ENCODE results near the gene CACNA1I.

CACNA1I gene

DNA sequence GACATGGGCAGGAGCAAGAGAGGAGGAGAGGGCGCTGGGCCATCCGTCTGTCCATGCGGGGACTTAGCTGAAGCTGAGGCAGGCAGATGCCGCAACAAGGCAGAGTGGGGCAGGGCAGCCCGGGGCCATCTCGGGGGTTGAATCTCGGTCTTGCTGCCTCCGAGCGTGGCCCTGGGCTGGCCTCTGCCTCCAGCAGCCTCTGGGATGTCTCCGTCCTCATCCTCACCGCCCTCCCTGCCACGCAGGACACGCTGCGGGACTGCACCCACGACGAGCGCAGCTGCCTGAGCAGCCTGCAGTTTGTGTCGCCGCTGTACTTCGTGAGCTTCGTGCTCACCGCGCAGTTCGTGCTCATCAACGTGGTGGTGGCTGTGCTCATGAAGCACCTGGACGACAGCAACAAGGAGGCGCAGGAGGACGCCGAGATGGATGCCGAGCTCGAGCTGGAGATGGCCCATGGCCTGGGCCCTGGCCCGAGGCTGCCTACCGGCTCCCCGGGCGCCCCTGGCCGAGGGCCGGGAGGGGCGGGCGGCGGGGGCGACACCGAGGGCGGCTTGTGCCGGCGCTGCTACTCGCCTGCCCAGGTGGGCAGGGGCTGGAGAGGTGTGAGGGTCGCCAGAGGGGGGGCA, 108.4 kb downstream of the CACNA1I start:
- DNase-seq, result no peak

DNA sequence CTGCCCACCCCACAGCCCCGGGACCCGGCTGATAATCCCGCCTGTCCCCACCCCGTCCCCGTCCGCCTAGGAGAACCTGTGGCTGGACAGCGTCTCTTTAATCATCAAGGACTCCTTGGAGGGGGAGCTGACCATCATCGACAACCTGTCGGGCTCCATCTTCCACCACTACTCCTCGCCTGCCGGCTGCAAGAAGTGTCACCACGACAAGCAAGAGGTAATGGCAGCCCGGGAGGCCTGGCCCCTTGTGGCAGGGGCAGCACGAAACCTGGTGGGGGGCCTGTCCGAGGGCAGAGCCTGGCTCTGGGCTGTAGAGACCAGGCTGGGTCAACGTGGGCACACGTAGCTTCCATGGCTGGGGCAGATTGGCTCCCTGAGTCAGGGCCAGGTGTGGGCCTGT, 109.1 kb downstream of the CACNA1I start:
- no peak for DNase-seq

DNA sequence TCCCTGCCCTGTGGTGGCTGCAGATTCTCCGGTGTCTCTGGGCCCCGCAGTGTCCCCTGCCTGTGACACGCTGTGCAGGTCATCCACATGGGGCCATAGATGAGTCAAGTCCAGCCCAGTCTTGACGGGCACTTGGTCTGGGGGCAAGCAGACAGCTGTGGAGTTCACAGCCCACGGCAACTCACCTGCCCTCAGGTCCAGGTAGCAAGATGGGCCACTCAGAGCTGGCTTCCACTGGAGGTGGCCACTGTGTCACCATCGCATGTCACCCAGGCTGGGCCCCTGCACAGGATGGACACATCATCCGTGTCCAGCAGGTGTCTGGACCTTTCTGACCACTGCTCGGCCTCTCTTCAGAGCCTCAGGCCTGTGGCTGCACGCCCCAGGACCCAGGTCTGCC, 109.9 kb downstream of the CACNA1I start:
- no peak for DNase-seq

DNA sequence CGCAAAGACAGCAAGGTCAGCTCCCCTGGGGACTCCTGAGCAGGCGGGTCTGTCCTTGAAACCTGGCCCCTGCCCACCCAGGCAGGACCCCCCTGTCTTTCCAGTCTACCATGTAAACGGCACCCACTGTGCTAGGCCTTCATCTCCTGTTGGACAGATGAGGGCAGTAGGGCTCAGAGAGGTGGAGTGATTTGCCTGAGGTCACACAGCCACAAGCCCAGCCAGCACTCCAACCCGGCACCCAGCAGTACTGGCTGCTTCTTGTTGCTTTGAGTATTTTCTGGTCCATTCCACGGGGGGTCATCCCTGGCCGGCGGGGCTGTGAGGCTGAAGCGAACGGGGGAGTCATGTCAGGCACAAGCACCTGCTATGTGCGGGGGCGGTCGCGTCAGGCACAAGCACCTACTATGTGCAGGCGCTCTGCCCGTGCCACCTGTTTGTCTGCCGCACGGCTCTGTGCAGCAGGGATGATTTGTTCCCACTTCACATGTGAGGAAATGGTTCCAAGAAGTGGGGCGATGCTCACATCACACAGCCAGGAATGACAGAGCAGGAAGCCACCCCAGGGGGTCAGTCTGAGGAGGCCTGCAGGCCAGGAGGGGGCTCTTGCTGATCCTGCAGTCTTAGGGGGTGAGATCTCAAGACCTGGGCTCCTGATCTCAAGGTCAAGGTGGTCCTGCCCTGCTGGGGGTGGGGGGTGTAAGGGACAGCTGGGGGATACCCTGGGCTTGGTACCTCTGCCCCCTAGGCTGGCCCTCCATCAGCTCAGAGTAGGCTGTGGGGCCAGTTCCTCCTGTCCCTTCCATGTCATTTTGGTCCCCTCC, 110.7 kb downstream of the CACNA1I start:
- no peak for DNase-seq

DNA sequence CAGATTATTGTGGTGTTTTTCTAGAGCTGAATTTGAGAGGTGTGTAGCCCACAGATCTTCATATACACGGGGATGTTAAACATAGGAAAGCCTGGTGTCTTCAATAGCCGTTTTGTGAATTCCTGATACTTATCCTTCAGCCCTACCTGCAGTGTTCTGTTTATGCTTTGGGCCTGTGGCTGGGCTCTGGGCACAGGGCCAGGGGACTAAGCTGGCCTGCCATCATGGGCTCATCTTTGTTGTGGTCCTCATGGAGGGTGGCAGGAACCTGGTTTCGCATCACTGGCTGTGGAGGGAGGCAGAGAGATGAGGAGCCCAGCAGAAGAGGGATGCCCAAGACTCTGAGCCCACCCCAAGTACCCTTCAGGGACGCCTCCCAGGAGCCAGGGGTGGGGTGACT, 112.4 kb downstream of the CACNA1I start:
- no peak for DNase-seq

DNA sequence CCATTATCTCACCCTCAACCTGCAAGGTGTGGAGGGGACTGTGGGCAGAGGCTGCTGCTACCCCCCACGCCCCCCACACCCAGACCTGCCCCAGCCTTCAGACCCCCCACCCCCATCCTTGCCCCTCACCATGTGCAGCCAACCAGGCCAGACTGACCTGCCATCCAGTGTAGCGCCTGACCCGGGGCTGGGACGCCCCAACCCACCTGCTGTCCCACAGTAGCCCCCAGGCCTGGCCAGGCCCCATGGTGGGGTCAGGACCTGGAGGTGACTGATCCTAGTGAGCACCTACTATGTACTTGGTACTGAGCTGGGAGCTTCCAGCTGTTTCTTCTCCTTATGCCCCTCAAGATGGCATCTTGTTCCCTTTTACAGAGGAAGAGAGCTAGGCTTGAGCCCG, 113.1 kb downstream of the CACNA1I start:
- no peak for DNase-seq

DNA sequence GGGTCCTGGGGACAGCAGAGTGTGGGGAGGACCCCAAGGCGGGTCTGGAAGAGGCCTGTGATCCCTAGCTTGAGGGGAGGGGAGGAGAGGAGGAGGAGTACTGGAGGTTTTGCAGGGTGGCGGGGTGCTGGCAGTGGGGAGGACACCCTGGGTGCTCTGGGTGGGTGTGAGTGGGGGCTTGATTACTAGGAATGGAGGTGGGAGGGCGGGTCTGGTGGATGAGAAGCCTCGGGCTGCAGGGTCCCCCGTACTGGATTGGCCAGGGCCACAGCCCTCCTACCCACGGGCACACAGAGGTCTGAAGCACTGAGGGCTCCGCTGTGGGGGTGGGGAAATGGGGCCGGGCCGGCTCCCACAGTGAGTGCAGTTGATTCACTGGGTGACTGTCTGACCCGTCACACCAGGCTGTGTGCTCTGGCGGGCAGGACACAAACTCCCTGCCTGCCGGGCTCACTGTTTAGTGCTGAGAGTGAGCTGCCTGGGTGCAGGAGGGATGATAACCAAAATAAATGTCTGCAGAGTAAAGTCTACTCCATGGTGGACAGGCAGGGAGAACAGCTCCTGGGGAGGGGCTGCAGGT, 114.2 kb downstream of the CACNA1I start:
- no peak for DNase-seq

DNA sequence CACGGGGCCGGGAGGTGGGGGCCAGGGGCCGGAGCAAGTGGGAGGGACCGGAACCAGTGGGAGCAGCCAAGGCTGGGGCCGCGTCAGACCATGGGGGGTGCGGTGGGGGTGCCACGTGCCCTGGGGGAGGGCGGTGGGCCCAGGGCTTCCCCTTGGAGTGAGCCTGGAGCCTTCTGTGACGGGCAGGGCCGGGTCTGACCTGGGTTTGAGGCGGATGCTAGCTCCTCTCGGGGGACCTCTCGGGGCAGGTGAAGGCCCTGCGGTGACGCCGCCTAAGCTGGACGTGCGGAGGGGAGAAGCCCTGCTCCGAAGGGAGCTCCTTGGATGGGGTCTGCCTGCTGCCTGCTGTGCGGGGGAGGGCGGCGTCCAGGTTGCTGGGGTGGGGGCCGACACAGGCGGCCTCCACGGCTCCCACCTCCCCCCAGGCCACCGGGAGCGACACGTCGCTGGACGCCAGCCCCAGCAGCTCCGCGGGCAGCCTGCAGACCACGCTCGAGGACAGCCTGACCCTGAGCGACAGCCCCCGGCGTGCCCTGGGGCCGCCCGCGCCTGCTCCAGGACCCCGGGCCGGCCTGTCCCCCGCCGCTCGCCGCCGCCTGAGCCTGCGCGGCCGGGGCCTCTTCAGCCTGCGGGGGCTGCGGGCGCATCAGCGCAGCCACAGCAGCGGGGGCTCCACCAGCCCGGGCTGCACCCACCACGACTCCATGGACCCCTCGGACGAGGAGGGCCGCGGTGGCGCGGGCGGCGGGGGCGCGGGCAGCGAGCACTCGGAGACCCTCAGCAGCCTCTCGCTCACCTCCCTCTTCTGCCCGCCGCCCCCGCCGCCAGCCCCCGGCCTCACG, 115.0 kb downstream of the CACNA1I start:
- no peak for DNase-seq

DNA sequence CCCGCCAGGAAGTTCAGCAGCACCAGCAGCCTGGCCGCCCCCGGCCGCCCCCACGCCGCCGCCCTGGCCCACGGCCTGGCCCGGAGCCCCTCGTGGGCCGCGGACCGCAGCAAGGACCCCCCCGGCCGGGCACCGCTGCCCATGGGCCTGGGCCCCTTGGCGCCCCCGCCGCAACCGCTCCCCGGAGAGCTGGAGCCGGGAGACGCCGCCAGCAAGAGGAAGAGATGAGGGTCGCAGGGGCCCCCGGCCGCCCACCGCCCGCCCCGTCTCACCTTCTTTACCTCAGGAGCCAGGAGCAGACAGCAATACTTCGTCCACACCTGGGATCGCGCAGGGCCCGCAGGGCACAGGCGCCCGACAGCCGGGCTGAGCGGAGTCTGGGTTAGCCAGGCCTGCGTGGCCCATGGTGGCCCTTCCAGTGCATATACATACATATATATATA, 115.6 kb downstream of the CACNA1I start:
- no peak for DNase-seq

DNA sequence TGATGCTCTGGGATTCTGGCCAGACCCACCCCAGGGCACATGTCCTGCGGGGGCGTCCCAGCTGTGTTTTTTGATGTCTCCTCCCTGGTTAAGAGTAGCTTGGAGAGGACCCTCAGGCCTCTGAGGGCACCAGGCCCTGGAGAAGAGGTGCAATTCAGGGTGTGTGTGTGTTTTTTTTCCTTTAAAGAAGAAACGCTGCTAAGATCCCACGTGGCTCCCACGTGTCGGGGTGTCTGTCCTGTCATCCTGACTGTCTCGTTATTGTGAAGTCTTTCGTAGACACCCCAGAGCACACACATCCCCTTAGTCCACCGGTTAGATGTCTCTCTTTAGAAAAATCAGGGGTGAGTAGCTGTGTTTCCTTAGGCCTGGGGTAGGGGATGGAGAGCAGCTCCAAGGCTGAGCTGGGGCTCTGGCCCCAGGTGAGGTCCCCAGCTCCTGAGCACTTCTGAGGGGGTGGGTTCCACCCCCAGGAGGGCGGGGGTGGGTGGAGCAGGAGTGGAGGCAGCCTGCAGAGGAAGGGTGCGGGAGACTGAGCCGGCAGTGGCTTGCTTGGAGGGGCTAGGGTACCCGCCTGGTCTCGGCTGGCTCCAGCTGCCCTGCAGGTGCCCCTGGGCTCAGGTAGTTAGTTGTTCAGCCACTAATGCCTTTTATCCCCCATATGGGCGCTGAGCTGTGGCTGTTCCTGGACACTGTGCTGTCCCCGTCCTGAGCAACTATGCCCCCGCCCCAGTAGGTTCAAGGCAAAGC, 116.4 kb downstream of the CACNA1I start:
- no peak for DNase-seq

DNA sequence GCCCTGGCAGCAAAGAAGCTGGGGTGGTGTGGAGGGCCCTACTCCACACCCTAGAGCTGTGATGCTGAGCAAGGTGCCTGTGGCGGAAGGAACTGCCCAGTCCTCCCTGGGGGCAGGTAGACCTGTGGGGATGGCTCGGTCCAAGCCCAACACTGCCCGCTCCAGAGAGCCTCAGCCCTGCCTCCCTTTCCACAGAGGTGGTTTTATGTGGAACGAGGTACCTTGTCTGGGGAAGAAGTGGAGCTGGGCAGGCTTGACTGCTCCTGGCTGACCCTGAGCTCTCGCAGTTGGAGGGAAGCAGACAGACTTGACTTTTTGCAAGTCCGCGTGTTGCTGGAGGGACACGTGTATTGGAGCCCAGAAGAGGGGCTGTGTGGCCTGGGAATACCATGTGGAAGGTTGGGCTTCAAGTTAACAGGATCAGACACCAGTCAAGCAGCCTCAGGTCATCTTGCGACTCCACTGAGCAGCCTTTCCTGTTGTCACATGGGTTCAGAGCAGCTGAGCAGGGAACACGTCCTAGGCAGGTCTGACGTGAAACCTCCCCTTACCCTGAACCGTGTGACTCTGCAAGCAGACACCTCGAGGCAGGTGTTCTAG, 117.7 kb downstream of the CACNA1I start:
- no peak for DNase-seq

DNA sequence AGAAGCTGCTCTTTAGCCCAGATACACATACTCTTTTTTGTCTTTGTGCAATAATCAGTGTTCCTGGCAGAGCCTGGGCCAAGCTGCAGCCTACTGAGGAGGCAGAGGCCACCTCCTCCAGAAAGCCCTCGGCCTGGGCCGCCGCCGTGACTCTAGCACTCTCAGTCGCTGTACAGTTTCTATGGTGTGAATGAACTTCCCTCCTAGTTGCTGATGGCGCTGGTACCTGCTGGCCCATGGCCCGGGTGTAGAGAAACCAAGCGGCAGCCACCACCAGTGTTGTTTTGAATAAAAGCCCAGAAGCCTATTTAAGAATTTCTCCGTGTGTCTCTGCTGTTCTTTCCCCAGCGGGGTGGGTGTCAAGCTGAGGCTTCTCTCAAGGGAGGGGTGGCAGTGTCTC, 118.9 kb downstream of the CACNA1I start:
- no peak for DNase-seq

DNA sequence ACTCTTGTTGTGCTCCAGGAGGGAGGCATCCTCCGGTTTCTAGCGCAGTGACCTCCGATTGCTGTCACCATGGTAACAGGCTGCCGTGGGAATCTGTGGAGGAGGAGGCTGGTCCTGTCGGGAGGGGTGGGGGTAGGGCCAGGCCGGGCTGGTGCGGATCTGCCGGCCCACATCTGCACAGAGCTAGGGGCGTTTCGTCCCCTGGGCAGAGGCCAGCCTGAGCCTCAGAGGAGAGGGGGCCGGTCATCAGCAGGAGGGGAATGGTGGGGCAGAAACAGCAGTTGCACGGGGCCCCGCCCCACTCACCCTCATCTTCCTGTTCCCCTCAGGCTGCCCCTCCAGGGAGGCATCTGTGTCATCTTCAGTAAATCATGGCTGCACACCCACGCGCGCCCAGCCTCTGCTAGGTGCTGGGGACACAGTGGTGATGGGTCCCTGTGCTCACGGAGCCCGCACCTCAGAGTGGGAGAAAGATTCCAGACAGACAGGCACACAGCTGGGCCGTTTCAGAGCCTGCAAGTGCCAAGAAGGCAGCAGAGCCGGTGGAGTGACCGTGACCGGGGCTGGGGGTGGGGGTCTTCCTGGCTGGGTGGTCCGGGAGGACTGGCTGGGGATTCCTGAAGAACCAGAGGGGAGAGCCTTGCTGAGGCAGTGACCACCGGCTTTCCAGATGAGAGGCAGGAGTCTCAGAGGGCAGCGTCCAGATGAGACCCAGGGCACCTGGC, 120.5 kb downstream of the CACNA1I start:
- no peak for DNase-seq

DNA sequence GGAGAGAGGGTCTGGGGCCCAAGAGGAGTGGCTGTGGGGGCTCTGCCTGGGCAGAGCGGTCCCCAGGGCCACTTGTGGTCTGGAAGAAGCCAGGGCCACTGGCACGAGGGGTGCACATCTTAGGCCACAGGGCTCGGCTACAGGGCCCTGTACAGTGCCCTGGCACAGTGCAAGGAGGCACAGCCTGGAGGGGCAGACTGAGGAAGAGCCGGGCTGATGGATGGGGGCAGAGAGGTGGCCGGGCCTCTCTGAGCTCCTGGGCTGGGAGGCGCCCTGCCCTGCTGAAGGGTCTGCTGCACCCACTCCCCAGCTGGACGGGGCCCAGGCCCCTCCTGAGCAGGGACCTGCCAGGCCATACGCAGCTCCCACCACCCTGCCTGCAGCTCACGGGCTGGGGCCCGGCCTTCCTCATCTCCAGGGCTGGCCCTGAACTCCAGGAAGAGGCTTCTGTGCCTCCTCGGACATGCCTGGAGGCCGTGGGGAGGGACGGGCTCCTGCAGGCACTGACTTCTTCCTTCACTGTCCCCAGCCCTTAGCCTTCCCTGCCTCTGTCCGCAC, 123.5 kb downstream of the CACNA1I start:
- no peak for DNase-seq

DNA sequence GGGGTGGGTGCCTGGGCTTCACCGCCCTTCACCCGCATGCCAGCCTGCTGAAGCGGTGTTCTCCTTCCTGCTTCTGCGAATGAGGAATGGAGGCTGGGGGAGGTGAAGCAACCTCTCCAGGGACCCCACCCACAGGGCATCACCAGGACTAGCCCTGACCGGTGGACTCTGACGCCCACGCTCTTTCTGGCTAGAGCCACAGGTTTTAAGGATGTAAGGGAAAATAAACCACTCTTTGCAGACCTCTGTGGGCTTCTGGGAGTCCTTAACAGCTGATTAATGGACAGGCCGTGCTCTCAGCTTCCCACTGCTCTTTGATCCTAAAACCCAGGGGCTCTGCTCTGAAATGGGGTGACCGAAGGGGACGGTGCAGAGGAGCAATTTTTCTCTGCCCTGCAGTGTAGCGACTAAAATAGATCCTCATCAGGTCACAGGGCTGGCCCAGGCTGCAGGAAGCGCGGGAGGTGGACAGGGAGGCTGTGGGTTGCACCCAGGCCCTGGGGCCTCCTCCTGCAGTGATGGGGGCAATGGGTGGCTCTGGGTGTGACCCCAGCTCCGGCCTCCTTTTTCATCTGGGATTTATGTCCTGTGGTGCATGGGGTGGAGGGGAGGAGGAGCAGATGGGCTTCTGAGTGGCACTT, 127.4 kb downstream of the CACNA1I start:
- no peak for DNase-seq

DNA sequence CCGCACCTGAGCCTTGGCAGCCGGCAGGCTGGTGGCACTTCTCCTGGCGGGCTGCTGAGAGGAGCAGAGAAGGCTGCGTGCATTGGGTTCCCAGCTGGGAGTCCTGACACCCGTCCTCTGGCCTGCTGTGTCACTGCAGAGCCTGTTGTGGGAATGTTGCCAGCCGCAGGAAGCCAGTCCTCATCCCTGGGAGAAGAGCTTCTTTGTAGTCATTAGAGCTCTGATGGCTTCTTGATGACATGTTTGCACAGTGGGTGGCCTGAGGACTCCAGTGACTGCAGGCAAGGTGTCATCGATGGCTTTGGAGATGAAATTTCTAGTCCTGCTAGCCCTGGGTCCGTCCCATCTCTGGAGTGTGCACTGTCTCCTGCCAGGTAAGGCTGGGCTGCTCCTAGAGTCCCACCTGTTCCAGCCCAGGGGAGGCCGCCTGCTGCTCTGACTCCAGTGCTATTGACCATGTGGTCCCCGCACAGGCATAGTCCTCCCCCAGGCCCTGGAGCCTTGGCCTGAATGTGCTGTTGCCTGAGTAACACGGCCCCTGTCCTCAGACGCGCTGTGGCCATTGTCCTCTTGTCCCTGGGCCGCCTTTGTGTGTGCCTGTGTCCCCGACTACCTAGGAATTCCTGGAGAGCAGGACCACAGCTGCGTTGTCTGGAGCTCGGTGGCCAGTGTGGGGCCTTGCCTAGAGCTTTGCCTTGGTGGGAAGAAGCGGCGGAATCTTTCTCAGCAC, 129.2 kb downstream of the CACNA1I start:
- DNase-seq, result no peak

DNA sequence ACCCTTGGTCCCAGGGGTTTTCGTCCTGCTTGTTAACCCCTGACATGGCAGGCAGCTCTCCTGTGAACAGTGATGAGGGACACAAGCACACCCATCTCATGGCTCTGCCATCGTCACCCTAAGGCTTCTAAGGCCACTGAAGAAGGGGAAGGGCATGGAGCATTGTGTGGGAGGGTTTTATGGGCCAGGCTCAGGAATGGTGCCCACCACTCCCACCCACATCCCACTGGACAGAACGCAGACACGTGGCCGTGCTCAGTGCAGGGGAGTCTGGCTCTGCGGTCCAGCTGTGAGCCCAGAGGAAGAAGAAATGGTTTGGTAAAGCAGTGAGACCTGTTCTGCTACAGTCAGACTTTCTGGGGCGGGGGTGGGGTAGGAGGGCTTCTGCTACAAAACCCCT, 130.0 kb downstream of the CACNA1I start:
- no peak for DNase-seq

DNA sequence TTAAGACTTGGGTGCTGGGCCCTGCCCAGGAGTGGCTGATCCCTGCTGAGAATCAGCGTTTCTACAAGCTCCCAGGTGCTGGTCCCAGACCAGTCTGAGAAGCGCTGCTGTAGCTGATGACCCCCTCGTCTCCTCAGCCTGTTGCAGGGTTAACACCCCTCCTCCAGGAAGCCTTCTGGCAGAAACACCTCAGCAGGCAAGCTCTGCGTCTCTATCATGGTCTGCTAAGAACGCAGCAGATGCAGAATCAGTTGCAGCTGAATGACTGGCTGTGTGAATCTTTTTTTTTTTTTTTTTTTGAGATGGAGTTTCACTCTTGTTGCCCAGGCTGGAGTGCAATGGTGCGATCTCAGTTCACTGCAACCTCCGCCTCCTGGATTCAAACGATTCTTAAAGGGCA, 132.5 kb downstream of the CACNA1I start:
- no peak for DNase-seq

DNA sequence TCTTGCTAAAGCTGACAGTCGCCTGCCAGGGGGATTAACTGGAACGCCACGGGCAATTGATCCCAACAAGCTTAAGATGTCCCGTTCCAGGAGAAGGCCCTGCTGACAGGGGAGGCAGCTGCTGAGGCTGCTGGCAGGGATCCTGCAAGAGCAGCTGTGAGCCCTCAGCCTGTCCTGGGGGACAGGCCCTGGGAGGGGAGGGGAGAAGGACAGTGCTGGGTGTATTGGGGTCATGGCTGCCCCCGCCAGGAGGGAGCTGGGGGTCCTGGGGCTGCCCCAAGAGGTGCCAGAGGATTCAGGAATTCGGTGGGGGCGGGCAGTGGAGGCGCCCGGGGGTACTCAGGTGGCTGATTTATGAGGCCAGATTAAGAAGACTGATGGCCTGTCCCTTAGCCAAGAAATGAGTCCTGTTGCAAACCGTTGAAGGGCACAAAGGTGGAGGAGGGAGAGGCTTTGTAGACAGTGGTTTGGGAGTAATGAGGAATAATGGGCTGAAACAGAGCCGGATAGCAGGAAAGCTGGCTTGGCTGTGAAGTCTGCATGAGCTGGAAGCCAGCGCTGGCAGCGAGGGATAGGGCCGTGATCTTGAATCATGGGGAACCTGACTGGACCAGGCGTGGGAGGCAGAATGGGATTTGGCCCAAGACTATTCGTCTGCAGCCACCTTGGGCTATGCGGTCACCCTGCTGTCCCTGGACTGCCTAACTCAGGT, 133.5 kb downstream of the CACNA1I start:
- no peak for DNase-seq
